GM04504 (cell line): ENCODE data around the gene PPP6R3.
"Not testable (repeated sequence)": the region's sequence is repeated elsewhere in the genome, so short reads cannot be mapped to it uniquely, and the experiment has no call there.

ENCODE experiments used
- DNase-seq: peaks from one replicate; pipeline ENCODE4 v3.0.0-alpha.2; 2012; ENCODE audit warnings: low read depth

PPP6R3 gene

GRCh38 chr11:68460741-68461574, at the start of gene PPP6R3:
Gene PPP6R3 (plus strand): TSS chr11:68460752. CDS start chr11:68537665, 76,913 bp downstream.
- DNase-seq, result no peak

- no peak for DNase-seq
Measured at GRCh38 chr11:68411501-68411991, 49.0 kb upstream of the PPP6R3 start.

GRCh38 chr11:68412593-68413475, 47.7 kb upstream of the PPP6R3 start:
- peak; percentile 96 for DNase-seq

- no peak for DNase-seq
Measured at GRCh38 chr11:68413591-68413999, 47.0 kb upstream of the PPP6R3 start.

GRCh38 chr11:68414496-68415221, 45.9 kb upstream of the PPP6R3 start:
- DNase-seq, result no peak

GRCh38 chr11:68416070-68416578, 44.4 kb upstream of the PPP6R3 start:
- no peak for DNase-seq

GRCh38 chr11:68418648-68419047, 41.9 kb upstream of the PPP6R3 start:
- DNase-seq, result no peak

- DNase-seq, result no peak
Measured at GRCh38 chr11:68420171-68420570, 40.4 kb upstream of the PPP6R3 start.

GRCh38 chr11:68423481-68423880, 37.1 kb upstream of the PPP6R3 start:
- DNase-seq, result no peak

GRCh38 chr11:68424101-68424632, 36.4 kb upstream of the PPP6R3 start:
- DNase-seq, result no peak

GRCh38 chr11:68424981-68425865, 35.3 kb upstream of the PPP6R3 start:
- no peak for DNase-seq

- DNase-seq, result no peak
Measured at GRCh38 chr11:68425866-68426380, 34.6 kb upstream of the PPP6R3 start.

- no peak for DNase-seq
Measured at GRCh38 chr11:68429661-68430060, 30.9 kb upstream of the PPP6R3 start.

GRCh38 chr11:68430384-68430783, 30.2 kb upstream of the PPP6R3 start:
- no peak for DNase-seq

GRCh38 chr11:68430801-68431200, 29.8 kb upstream of the PPP6R3 start:
- DNase-seq, result no peak

- DNase-seq, result no peak
Measured at GRCh38 chr11:68431984-68432645, 28.4 kb upstream of the PPP6R3 start.

- no peak for DNase-seq
Measured at GRCh38 chr11:68432874-68433273, 27.7 kb upstream of the PPP6R3 start.

- no peak for DNase-seq
Measured at GRCh38 chr11:68433541-68433940, 27.0 kb upstream of the PPP6R3 start.

GRCh38 chr11:68434159-68434558, 26.4 kb upstream of the PPP6R3 start:
- DNase-seq, result not testable (repeated sequence)
